ENCODE results near the gene XIRP1.

Gene XIRP1

GRCh38 chr3:39188271-39189149, 3.9 kb downstream of the XIRP1 start:
- no peak for TF ChIP-seq CTCF (IDR thresholded peaks at IDR 0.05; ENCODE audit: low read depth, low read length)
- DNase-seq (ENCODE audit: extremely low read depth, low read depth): no peak

- no peak for TF ChIP-seq CTCF (IDR thresholded peaks at IDR 0.05; ENCODE audit: low read depth, low read length)
Measured at GRCh38 chr3:39187372-39188155, 4.8 kb downstream of the XIRP1 start.

GRCh38 chr3:39186692-39187151, 5.7 kb downstream of the XIRP1 start:
- no peak for TF ChIP-seq CTCF (IDR thresholded peaks at IDR 0.05; ENCODE audit: low read depth, low read length)
- no peak for DNase-seq (ENCODE audit: extremely low read depth, low read depth)

More at GRCh38 chr3:39187372-39188155, 4.8 kb downstream of the XIRP1 start:
- DNase-seq (ENCODE audit: extremely low read depth, low read depth): no peak

DNA sequence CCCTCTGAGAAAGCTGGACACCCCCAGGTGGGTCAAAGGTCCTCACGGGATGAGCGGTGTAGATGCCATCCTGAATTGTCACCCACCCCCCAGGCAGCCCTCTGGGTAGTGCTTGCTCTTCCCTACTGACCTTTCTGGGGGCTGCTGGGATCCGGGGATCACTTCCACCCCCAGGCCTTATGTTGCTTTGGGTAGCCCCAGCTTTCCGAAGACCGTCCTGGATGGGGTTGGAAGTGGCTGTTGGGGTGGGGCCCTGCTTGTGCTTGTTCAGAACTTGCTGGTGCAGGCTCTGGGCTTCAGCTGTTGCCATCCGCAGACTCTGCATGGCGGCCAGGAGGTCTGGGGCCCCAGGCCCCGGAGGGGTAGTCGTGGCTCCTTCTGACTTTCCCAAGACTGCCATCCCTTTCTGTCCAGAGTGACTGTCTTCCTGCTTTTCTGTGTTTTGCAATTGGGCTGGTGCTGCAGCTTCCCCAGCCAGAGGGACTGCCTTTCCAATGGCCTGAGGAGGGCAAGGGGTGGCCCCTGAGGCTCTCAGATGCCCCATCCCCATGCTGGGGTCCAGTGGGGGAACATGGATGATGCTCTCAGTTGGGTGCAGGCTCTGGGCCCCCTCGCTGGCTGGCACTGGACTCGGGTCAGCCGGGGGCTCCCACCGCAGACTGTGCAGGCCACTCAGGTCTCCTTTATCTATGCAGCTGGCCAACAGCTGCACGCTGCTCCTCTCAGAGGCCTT, 6.3 kb downstream of the XIRP1 start:
- no peak for TF ChIP-seq CTCF (IDR thresholded peaks at IDR 0.05; ENCODE audit: low read depth, low read length)
- DNase-seq (ENCODE audit: extremely low read depth, low read depth): no peak

DNA sequence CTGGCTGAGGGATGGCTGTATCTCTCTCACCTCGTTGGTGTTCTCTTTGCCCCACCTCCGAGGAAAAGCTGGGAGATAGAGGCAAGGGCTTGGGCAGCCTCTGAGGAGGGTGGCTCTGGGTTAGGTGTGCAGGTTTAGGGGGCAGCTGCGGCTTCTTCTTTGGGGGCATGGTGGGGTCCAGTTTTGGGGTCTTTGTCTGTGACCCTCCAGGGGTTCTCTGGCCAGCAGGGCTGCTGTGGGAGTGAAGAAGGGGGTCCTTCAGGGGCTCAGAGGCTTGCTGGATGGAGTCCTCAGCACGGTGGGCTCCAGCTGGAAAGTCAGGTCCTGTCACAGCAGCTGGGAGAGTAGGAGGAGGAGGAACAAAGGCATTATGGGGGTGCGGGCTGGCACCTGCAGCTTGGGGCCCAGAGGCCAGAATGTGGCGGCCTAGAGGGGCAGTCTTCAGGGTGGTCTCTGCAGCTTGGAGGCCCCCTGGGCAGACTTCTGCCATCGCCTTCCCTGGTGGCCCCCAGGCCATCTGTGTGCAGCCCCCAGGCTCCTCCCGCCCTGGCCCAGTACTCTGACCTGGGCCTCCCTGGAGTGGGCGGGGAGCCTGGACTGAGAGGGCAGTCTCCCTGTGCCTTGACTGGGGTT, 7.0 kb downstream of the XIRP1 start:
- DNase-seq (ENCODE audit: extremely low read depth, low read depth): no peak
- TF ChIP-seq CTCF (IDR thresholded peaks at IDR 0.05; ENCODE audit: low read depth, low read length): no peak

GRCh38 chr3:39184968-39185285, 7.5 kb downstream of the XIRP1 start:
- no peak for TF ChIP-seq CTCF (IDR thresholded peaks at IDR 0.05; ENCODE audit: low read depth, low read length)
- DNase-seq (ENCODE audit: extremely low read depth, low read depth): no peak

Data from AG09319 (cell line).